H1 (cell line): Measurements from ENCODE around the gene GRAMD1C. TPM values are rescaled to one million over a fixed set of nuclear protein-coding genes. Genes with fewer than 3 reads are reported as not detected.

Experiments used
- CTCF ChIA-PET: fragments of 300-600 bp; sonication (Branson Sonifier 250); formaldehyde crosslinking; loops from one replicate; lab custom pipeline; 2021; ENCODE audit not compliant: partially characterized antibody; lab: Charles Lee
- POLR2A ChIA-PET: fragments of 300-600 bp; sonication (Branson Sonifier 250); formaldehyde crosslinking; loops from one replicate; lab custom pipeline; 2021; ENCODE audit warnings: inconsistent platforms; ENCODE audit not compliant: partially characterized antibody; lab: Charles Lee
- DNase-seq, 2 experiments: peaks; one replicate each; pipeline versions ENCODE4 v3.0.0 to v3.0.0-alpha.2; 2010 to 2022; ENCODE audit warnings: low spot score in 2 of 2, low read depth in 1 of 2, mixed read lengths in 1 of 2
- FAIRE-seq: peaks from 2 replicates; lab custom pipeline; 2011; peaks lifted over from hg19 to GRCh38; lab: Jason Lieb, UNC
- H2AFZ ChIP-seq: 2 replicates; pipeline ENCODE4 v1.8.1; 2012; ENCODE audit warnings: low read length, inconsistent platforms
- H2AK5ac ChIP-seq: 2 replicates; pipeline ENCODE4 v1.6.1; 2013; ENCODE audit warnings: low read depth, low read length
- H2BK120ac ChIP-seq: replicated peaks from 2 replicates; pipeline ENCODE3; 2013; ENCODE audit warnings: low read depth, low read length, inconsistent platforms
- H2BK12ac ChIP-seq: 2 replicates; pipeline ENCODE4 v1.6.1; 2013; ENCODE audit warnings: low read depth, low read length
- H2BK15ac ChIP-seq: 2 replicates; pipeline ENCODE4 v1.6.1; 2013; ENCODE audit warnings: low read length
- H2BK20ac ChIP-seq: 2 replicates; pipeline ENCODE4 v1.6.1; 2013; ENCODE audit warnings: low read length
- H2BK5ac ChIP-seq: 2 replicates; pipeline ENCODE4 v1.6.1; 2013; ENCODE audit warnings: low read depth, low read length
- H3K14ac ChIP-seq: 2 replicates; pipeline ENCODE4 v1.6.1; 2013; ENCODE audit warnings: inconsistent platforms; ENCODE audit not compliant: insufficient read length
- H3K18ac ChIP-seq: 2 replicates; pipeline ENCODE4 v1.6.1; 2013; ENCODE audit warnings: low read length; ENCODE audit errors: extremely low read depth
- H3K23ac ChIP-seq: 2 replicates; pipeline ENCODE4 v1.6.1; 2013; ENCODE audit warnings: inconsistent platforms; ENCODE audit not compliant: insufficient read length
- H3K23me2 ChIP-seq: 2 replicates; pipeline ENCODE4 v1.6.1; 2013; ENCODE audit warnings: low read depth, low read length
- H3K27ac ChIP-seq: 2 replicates; pipeline ENCODE4 v1.6.1; 2011; ENCODE audit warnings: low read depth, low read length, inconsistent platforms
- H3K27me3 ChIP-seq, 4 experiments: replicated peaks in 1 of 4; 1 replicate in 1 of 4; 2 replicates in 3 of 4; pipeline versions ENCODE4 v1.6.1 to v1.8.1; 2011 to 2013; ENCODE audit warnings: low read length in 3 of 4, mild to moderate bottlenecking in 3 of 4, inconsistent platforms in 2 of 4, mixed read lengths in 2 of 4, moderate library complexity in 1 of 4; ENCODE audit not compliant: control insufficient read depth in 3 of 4, insufficient read depth in 3 of 4; ENCODE audit errors: extremely low read depth in 1 of 4
- H3K36me3 ChIP-seq, 4 experiments: 2 replicates each; pipeline versions ENCODE4 v1.6.1 to v1.8.1; 2011 to 2013; ENCODE audit warnings: mild to moderate bottlenecking in 4 of 4, low read length in 3 of 4, moderate library complexity in 2 of 4, control low read depth in 1 of 4, inconsistent platforms in 1 of 4; ENCODE audit not compliant: insufficient read depth in 4 of 4, control insufficient read depth in 2 of 4
- H3K4ac ChIP-seq: replicated peaks from 2 replicates; pipeline ENCODE3; 2013; ENCODE audit warnings: low read length, low read depth, mixed read lengths, inconsistent platforms; ENCODE audit not compliant: insufficient read length
- H3K4me1 ChIP-seq, 4 experiments: replicated peaks in 1 of 4; 1 replicate in 1 of 4; 2 replicates in 3 of 4; pipeline versions ENCODE4 v1.6.1 to v1.8.1; 2011 to 2013; ENCODE audit warnings: low read length in 3 of 4, inconsistent platforms in 2 of 4, mixed read lengths in 1 of 4; ENCODE audit not compliant: insufficient read depth in 4 of 4, control insufficient read depth in 3 of 4
- H3K4me2 ChIP-seq, 2 experiments: 2 replicates each; pipeline versions ENCODE4 v1.6.1 to v1.8.1; 2011 to 2013; ENCODE audit warnings: low read depth in 2 of 2, low read length in 2 of 2, control low read depth in 1 of 2, inconsistent platforms in 1 of 2, mild to moderate bottlenecking in 1 of 2; ENCODE audit not compliant: insufficient read depth in 1 of 2
- H3K4me3 ChIP-seq, 4 experiments: fragments of 200-600, 300-600 bp in 1 of 4; sonication (generic), shearing (Covaris generic), sonication (Bioruptor Twin) in 1 of 4; 2 replicates each; pipeline versions ENCODE4 v1.5.1 to v1.8.1; 2011 to 2016; ENCODE audit warnings: low read length in 4 of 4, low read depth in 3 of 4, control low read depth in 2 of 4, inconsistent platforms in 2 of 4, mild to moderate bottlenecking in 2 of 4, mixed read lengths in 1 of 4, moderate library complexity in 1 of 4; ENCODE audit not compliant: insufficient read depth in 2 of 4; ENCODE audit errors: extremely low read depth in 1 of 4
- H3K56ac ChIP-seq: replicated peaks from 2 replicates; pipeline ENCODE3; 2013; ENCODE audit warnings: low read depth, mild to moderate bottlenecking, mixed read lengths, low read length, inconsistent platforms; ENCODE audit not compliant: insufficient read length
- H3K79me1 ChIP-seq: 2 replicates; pipeline ENCODE4 v1.6.1; 2013; ENCODE audit warnings: low read depth, low read length, control low read depth
- H3K79me2 ChIP-seq, 2 experiments: 2 replicates each; pipeline versions ENCODE4 v1.6.1 to v1.8.1; 2012 to 2013; ENCODE audit warnings: low read length in 2 of 2, mild to moderate bottlenecking in 2 of 2, inconsistent platforms in 1 of 2; ENCODE audit not compliant: insufficient read depth in 2 of 2, control insufficient read depth in 1 of 2
- H3K9ac ChIP-seq, 4 experiments: replicated peaks in 1 of 4; 1 replicate in 1 of 4; 2 replicates in 3 of 4; pipeline versions ENCODE4 v1.6.1 to v1.8.1; 2011 to 2013; ENCODE audit warnings: low read depth in 3 of 4, low read length in 3 of 4, control low read depth in 2 of 4, mild to moderate bottlenecking in 2 of 4, moderate library complexity in 2 of 4, inconsistent platforms in 1 of 4; ENCODE audit errors: extremely low read depth in 1 of 4
- H3K9me3 ChIP-seq, 2 experiments: 2 replicates each; pipeline versions ENCODE4 v1.6.1 to v1.8.1; 2012 to 2013; ENCODE audit warnings: mild to moderate bottlenecking in 2 of 2, moderate library complexity in 2 of 2, control low read depth in 1 of 2, inconsistent platforms in 1 of 2, low read depth in 1 of 2, low read length in 1 of 2, mixed read lengths in 1 of 2; ENCODE audit not compliant: insufficient read depth in 2 of 2
- H4K20me1 ChIP-seq, 2 experiments: replicated peaks in 1 of 2; 2 replicates each; pipeline versions ENCODE3 to v1.8.1; 2011 to 2013; ENCODE audit warnings: inconsistent platforms in 2 of 2, low read length in 2 of 2, mild to moderate bottlenecking in 1 of 2; ENCODE audit not compliant: insufficient read depth in 2 of 2, control insufficient read depth in 1 of 2
- H4K5ac ChIP-seq: 2 replicates; pipeline ENCODE4 v1.6.1; 2013; ENCODE audit warnings: low read length, low read depth, mixed read lengths, inconsistent platforms; ENCODE audit not compliant: insufficient read length
- H4K8ac ChIP-seq: 2 replicates; pipeline ENCODE4 v1.8.0; 2013; ENCODE audit warnings: mild to moderate bottlenecking, moderate library complexity, low read length, inconsistent platforms; ENCODE audit not compliant: insufficient read depth; ENCODE audit errors: extremely low read depth
- H4K91ac ChIP-seq: replicated peaks from 2 replicates; pipeline ENCODE3; 2013; ENCODE audit warnings: low read length, mixed read lengths, inconsistent platforms; ENCODE audit not compliant: insufficient read length
- BRCA1 ChIP-seq: IDR thresholded peaks from 2 replicates; pipeline ENCODE4 v1.6.1; 2012; ENCODE audit warnings: low read depth, low read length, improper control_type of control experiment
- CTCF ChIP-seq, 3 experiments: IDR thresholded peaks; 1 replicate in 2 of 3; 2 replicates in 1 of 3; pipeline versions ENCODE4 v1.5.1 to v1.6.1; 2011; ENCODE audit warnings: low read length in 3 of 3, mild to moderate bottlenecking in 3 of 3, inconsistent platforms in 2 of 3, low read depth in 1 of 3, moderate library complexity in 1 of 3; ENCODE audit not compliant: insufficient read depth in 1 of 3; ENCODE audit errors: control extremely low read depth in 1 of 3
- HDAC6 ChIP-seq: IDR thresholded peaks from one replicate; pipeline ENCODE4 v1.7.1; 2012; ENCODE audit warnings: low read depth, mild to moderate bottlenecking, inconsistent platforms, low read length, moderate library complexity
- KDM1A ChIP-seq: fragments of 200-600, 300-600 bp; sonication (generic); IDR thresholded peaks from 2 replicates; pipeline ENCODE4 v1.7.1; 2016; ENCODE audit warnings: mild to moderate bottlenecking, low read length, borderline replicate concordance
- POLR2AphosphoS5 ChIP-seq: IDR thresholded peaks from 2 replicates; pipeline ENCODE4 v1.6.1; 2011; ENCODE audit warnings: low read depth, low read length
- RBBP5 ChIP-seq: IDR thresholded peaks from 2 replicates; pipeline ENCODE4 v1.7.1; 2012; ENCODE audit warnings: low read depth, mild to moderate bottlenecking, inconsistent platforms, low read length, moderate library complexity, borderline replicate concordance
- RNF2 ChIP-seq: fragments of 200-900, 300-1000 bp; sonication (generic); IDR thresholded peaks from 2 replicates; pipeline ENCODE4 v1.7.1; 2016; ENCODE audit warnings: borderline replicate concordance, low read depth, mild to moderate bottlenecking, antibody characterized with exemption, low read length; ENCODE audit not compliant: poor library complexity, severe bottlenecking; ENCODE audit errors: missing control alignments
- RXRA ChIP-seq: IDR thresholded peaks from 2 replicates; pipeline ENCODE4 v1.6.1; 2011; ENCODE audit warnings: low read depth, mild to moderate bottlenecking, low read length, moderate library complexity; ENCODE audit not compliant: insufficient read depth
- SAP30 ChIP-seq: fragments of 300-600 bp; sonication (generic); IDR thresholded peaks from 2 replicates; pipeline ENCODE4 v1.7.1; 2012; ENCODE audit warnings: low read length, moderate library complexity, mild to moderate bottlenecking, inconsistent platforms; ENCODE audit not compliant: insufficient read depth, insufficient replicate concordance
- polyA plus RNA-seq, 7 experiments: library from polyadenylated mRNA; depleted of rRNA in 3 of 7; stranded (reverse) in 5 of 7; unstranded in 2 of 7; fragments of >200 nt in 5 of 7; fragments of 200-250 nt in 2 of 7; gene quantifications; 1 replicate in 5 of 7; 2 replicates in 1 of 7; 4 replicates in 1 of 7; pipeline versions ENCODE4 v1.2.1 to v1.2.3, GENCODE V29; 2011 to 2013; ENCODE audit warnings: missing spikeins in 2 of 7, mixed read lengths in 2 of 7
- total RNA-seq: library from RNA; stranded (reverse); fragmentation: NEBNext Ultra II Directional; extraction: Animal tissue kit (Norgen Biotek cat#: 25700); gene quantifications from 2 replicates; pipeline ENCODE4 v1.2.1, GENCODE V29; 2021
- TF ChIP-seq, protein P1 (sequence below): IDR thresholded peaks from 2 replicates; pipeline ENCODE4 v1.6.1; 2011; ENCODE audit warnings: low read depth, mild to moderate bottlenecking, low read length; ENCODE audit not compliant: insufficient read depth

The GRAMD1C gene
- total and polyA plus RNA-seq, 2 of the 8 experiments (the other 6 are each of a cell fraction or from before 2014, with no cell fraction given) = 0.62 to 2.1 TPM

DNA sequence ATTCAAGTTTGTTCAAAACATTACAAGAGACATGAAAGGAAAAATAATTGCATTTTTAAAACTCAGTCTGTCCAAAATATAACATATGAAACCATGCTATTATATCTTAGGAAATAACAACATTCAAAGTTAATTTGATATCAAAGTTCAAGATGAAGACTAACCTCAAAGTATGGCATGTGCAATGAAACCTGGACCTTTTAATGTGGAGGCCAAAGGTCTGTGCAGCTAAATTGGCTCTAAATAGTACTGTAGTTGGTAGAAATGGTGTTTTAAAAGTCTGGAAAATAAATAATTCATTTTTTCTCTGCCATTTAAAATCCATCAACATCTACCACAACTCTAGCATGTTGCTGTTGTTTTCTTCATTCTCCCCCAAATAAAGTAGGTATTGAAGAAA is 8.7 kb downstream of the GRAMD1C start:
- no peaks in the 10 kb centered on the region for H4K20me1 ChIP-seq
- H3K9me3 ChIP-seq = 0 out of 4 replicates have a peak, but pooled peaks cover 0 to 3% of the 10 kb centered on the region in 2 experiments
- TF ChIP-seq RXRA (no peak), HDAC6 (no peak), RNF2 (no peak), POLR2AphosphoS5 (no peak), CTCF (IDR thresholded peaks at IDR 0.05; ENCODE audit: control extremely low read depth in 1 of 3, insufficient read depth in 1 of 3, low read depth in 1 of 3, low read length in 3 of 3) (no peak), RBBP5 (no peak), KDM1A (no peak), BRCA1 (no peak), SAP30 (no peak)
- TF ChIP-seq, protein P1, sequence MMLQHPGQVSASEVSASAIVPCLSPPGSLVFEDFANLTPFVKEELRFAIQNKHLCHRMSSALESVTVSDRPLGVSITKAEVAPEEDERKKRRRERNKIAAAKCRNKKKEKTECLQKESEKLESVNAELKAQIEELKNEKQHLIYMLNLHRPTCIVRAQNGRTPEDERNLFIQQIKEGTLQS = no peak

More for the DNA sequence above, 8.7 kb downstream of the GRAMD1C start:
- FAIRE-seq (no peak), DNase-seq (no peak)
- Histone ChIP-seq H4K91ac (no peak overlapping the region), H3K27ac (no peak overlapping the region), H3K4me1 (no peaks in the 10 kb centered on the region), H4K8ac (no peak overlapping the region), H3K79me2 (no peaks in the 10 kb centered on the region), H2BK120ac (no peak overlapping the region), H3K23ac (no peak overlapping the region), H2AFZ (no peak overlapping the region), H2BK15ac (no peak overlapping the region), H3K23me2 (no peaks in the 10 kb centered on the region), H2AK5ac (no peak overlapping the region), H3K56ac (no peak overlapping the region), H2BK12ac (no peak overlapping the region), H2BK5ac (no peak overlapping the region), H3K14ac (no peak overlapping the region), H3K36me3 (no peaks in the 10 kb centered on the region), H3K9ac (no peak overlapping the region), H3K18ac (no peak overlapping the region), H3K4ac (no peak overlapping the region), H4K5ac (no peak overlapping the region), H2BK20ac (no peak overlapping the region), H3K27me3 (no peaks in the 10 kb centered on the region), H3K79me1 (no peaks in the 10 kb centered on the region), H3K4me3 (no peak overlapping the region), H3K4me2 (no peak overlapping the region)
- POLR2A ChIA-PET = no interaction called here
- CTCF ChIA-PET = interaction anchor here (1.0 kb wide), 2 partner anchors 10 to 43 kb away, joined by 4 read pairs; no protein-coding TSS in a partner anchor
